RWPE1 (cell line): ENCODE measurements around the gene HCLS1.
"Not testable (repeated sequence)": the region's sequence is repeated elsewhere in the genome, so short reads cannot be mapped to it uniquely, and the experiment has no call there.

Experiments
- CTCF ChIA-PET: fragments of 350-600 bp; sonication (Branson Sonifier 250); formaldehyde crosslinking; extraction: SDS; loops from one replicate; lab custom pipeline; 2021; lab: Yijun Ruan, JAX
- POLR2A ChIA-PET: fragments of 400-600 bp; formaldehyde crosslinking; extraction: SDS; loops from one replicate; lab custom pipeline; 2020; ENCODE audit warnings: antibody characterized with exemption; ENCODE audit not compliant: low non-redundant PET; lab: Yijun Ruan, JAX
- DNase-seq: peaks from one replicate; pipeline ENCODE4 v3.0.0; 2012; ENCODE audit warnings: low spot score
- H3K27ac ChIP-seq: fragments of 450-650 bp; 2 replicates; pipeline ENCODE4 v1.5.1; 2017
- TF ChIP-seq, protein P1 (sequence below): fragments of 450-650 bp; conservative IDR thresholded peaks from 2 replicates; pipeline ENCODE4 v1.5.1; 2017; ENCODE audit warnings: low read depth, mild to moderate bottlenecking

Gene HCLS1

GRCh38 chr3:121606106-121606505 lies 54.6 kb downstream of the HCLS1 start:
- no peak for DNase-seq
- TF ChIP-seq, protein P1, sequence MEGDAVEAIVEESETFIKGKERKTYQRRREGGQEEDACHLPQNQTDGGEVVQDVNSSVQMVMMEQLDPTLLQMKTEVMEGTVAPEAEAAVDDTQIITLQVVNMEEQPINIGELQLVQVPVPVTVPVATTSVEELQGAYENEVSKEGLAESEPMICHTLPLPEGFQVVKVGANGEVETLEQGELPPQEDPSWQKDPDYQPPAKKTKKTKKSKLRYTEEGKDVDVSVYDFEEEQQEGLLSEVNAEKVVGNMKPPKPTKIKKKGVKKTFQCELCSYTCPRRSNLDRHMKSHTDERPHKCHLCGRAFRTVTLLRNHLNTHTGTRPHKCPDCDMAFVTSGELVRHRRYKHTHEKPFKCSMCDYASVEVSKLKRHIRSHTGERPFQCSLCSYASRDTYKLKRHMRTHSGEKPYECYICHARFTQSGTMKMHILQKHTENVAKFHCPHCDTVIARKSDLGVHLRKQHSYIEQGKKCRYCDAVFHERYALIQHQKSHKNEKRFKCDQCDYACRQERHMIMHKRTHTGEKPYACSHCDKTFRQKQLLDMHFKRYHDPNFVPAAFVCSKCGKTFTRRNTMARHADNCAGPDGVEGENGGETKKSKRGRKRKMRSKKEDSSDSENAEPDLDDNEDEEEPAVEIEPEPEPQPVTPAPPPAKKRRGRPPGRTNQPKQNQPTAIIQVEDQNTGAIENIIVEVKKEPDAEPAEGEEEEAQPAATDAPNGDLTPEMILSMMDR: no peak
- ChIA-PET CTCF (interaction anchor here (0.6 kb wide), 1 partner anchor 19 kb away, joined by 3 read pairs; no protein-coding TSS in a partner anchor), POLR2A (no interaction called here)
- H3K27ac ChIP-seq: no peak overlapping the region

DNA sequence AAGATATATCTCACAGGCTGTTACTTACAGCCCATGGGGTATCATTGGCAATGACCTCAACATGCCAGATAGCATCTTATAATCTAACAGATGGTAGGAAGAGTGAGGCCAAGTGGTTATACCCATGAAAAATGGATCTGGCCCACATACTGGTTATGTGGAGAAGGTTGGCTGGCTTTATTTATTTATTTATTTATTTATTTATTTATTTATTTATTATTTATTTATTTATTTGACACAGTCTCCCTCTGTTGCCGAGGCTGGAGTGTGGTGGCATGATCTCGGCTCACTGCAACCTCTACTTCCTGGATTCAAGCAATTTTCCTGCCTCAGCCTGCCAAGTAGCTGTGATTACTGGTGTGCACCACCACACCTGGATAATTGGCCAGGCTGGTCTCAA lies 55.9 kb downstream of the HCLS1 start:
- no peak for DNase-seq
- POLR2A ChIA-PET: no interaction called here
- no peak overlapping the region for H3K27ac ChIP-seq
- TF ChIP-seq, protein P1: no peak
- CTCF ChIA-PET: no interaction called here

DNA sequence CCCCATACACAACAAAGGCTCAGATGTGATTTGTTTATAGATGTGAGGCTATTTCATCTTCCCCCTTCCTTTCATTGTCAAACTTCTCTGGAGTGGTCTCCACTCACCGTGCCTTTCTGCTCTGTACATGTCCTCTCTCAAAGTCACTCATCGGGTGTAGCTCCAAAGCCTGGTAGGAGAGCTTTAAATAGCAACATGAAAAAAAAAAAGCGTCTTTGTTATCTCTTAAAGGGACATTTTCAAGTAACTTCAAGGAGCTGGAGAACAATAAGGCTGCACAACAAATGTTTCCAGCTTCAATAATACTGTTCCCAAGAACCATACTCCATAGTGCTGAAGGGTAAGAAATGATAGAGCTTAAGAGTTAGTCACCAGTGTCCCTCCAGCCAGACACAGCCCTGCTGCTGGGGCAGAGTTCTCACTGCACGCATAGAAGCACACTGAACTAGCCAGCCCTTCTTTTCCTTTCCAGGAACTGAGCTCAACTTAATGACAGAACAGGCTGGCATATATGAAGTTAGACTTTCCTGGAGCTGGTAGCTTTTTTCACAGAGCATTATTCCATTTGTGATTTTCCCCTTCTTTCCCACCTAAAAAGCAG lies 59.4 kb downstream of the HCLS1 start:
- ChIA-PET CTCF (interaction anchor here (0.6 kb wide), 2 partner anchors 115 to 1522 kb away, joined by 3 to 4 read pairs; no protein-coding TSS in a partner anchor), POLR2A (no interaction called here)
- DNase-seq: no peak
- TF ChIP-seq, protein P1: no peak
- H3K27ac ChIP-seq: no peak overlapping the region

DNA sequence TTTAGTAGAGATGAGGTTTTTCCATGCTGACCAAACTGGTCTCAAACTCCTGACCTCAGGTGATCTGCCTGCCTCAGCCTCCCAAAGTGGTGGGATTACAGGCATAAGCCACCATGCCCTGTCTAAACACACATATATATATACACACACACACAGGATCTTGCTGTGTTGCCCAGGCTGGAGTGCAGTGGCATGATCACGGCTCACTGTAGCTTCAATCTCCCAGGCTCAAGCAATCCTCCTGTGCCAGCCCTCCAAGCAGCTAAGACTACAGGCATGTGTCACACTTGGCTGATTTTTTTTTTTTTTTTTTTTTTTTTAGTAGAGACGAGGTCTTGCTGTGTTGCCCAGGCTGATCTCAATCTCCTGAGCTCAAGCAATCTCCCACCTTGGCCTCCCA lies 60.8 kb downstream of the HCLS1 start:
- POLR2A ChIA-PET, DNase-seq, CTCF ChIA-PET, H3K27ac ChIP-seq: not testable (repeated sequence)

GRCh38 chr3:121598564-121598963 lies 62.1 kb downstream of the HCLS1 start:
- TF ChIP-seq, protein P1: no peak
- H3K27ac ChIP-seq: no peak overlapping the region
- no peak for DNase-seq
- CTCF ChIA-PET: no interaction called here
- POLR2A ChIA-PET: no interaction called here

- TF ChIP-seq, protein P1: no peak
- POLR2A ChIA-PET: no interaction called here
- CTCF ChIA-PET: interaction anchor here (0.6 kb wide), 1 partner anchor 1976 kb away, joined by 3 read pairs; no protein-coding TSS in a partner anchor
- DNase-seq: no peak
- H3K27ac ChIP-seq: no peak overlapping the region
Measured at GRCh38 chr3:121595765-121596406, 64.8 kb downstream of the HCLS1 start.

- H3K27ac ChIP-seq: no peak overlapping the region
- POLR2A ChIA-PET: no interaction called here
- CTCF ChIA-PET: no interaction called here
Measured at GRCh38 chr3:121594850-121595249, 65.9 kb downstream of the HCLS1 start.

DNA sequence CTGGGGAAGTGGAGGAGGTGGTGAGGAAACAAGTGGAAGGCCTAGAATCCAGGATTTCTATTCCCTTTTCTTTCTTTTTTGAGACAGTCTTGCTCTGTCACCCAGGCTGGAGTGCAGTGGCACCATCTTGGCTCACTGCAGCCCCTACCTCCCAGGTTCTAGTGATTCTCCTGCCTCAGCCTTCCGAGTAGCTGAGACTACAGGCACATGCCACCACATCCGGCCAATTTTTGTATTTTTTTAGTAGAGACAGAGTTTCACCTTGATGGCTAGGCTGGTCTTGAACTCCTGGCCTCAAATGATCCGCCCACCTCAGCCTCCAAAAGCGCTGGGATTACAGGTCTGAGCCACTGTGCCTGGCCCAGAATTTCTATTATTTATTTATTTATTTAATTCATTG lies 66.9 kb downstream of the HCLS1 start:
- H3K27ac ChIP-seq, CTCF ChIA-PET: not testable (repeated sequence)

More at GRCh38 chr3:121594850-121595249, 65.9 kb downstream of the HCLS1 start:
- DNase-seq: no peak
- TF ChIP-seq, protein P1: no peak

More for the DNA sequence above, 66.9 kb downstream of the HCLS1 start:
- POLR2A ChIA-PET, DNase-seq: not testable (repeated sequence)
